ENCODE measurements around the gene LSAMP. TPM values are rescaled to one million over a fixed set of nuclear protein-coding genes. Genes with fewer than 3 reads are reported as not detected.

Gene LSAMP
- total and polyA plus RNA-seq, 2 of the 13 experiments (the other 11 are each of a cell fraction or from before 2014, with no cell fraction given): not detected

DNA sequence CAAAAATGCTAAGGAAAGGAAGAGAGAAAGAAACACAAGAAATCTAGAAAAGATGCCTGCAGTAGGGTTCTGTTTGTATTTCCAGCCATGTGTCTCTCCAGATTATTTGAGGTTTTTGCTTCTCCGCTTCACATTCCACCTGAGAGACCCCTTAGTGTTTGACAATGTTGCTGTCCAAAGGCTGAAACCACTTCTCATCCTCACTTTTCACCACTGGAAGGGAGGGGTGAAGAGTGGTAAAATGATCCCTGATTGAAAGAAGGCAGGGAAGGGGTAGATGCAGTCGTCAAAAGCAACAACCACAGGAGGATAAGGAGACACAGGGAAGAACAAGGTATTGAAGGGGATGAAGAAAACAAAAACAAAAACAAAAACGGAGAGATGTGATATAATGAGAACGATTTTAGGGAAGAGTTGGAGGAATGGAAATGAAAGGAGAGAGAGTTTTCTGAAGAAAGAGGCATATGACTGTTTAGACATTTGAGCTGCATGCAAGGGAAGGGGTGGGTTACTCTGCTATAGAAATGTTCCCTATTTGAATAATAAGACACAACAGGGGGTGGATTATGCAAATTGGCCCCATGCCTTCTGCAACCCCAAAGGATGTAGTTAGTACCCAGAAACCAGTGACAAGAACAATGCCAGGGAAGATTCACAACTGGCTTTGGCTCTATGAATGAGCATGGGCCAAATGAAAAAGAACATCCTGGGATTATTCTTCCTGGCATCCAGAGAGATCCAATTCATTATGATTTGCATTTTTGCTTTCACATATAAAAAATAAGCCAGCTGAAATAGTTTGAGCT, 586.1 kb downstream of the LSAMP start:
- Histone ChIP-seq H3K36me3 (replicated peaks in 1 of 2; ENCODE audit: control insufficient read depth in 1 of 2, insufficient read depth in 2 of 2, low read length in 2 of 2) (no peaks in the 10 kb centered on the region), H3K4me1 (ENCODE audit: insufficient read depth, low read length) (peaks cover 30% of the 10 kb centered on the region), H3K9me3 (ENCODE audit: low read length) (no peaks in the 10 kb centered on the region), H3K4me2 (ENCODE audit: low read depth, low read length) (no peak overlapping the region), H4K20me1 (ENCODE audit: insufficient read depth, low read length) (no peaks in the 10 kb centered on the region), H3K27me3 (ENCODE audit: control insufficient read depth in 1 of 2, insufficient read depth in 2 of 2, low read length in 2 of 2) (no peaks in the 10 kb centered on the region), H2AFZ (ENCODE audit: low read length) (no peak overlapping the region), H3K9ac (ENCODE audit: insufficient read depth, low read depth, low read length) (no peak overlapping the region), H3K4me3 (replicated peaks in 1 of 3; ENCODE audit: insufficient read depth in 1 of 3, low read depth in 2 of 3, low read length in 3 of 3) (no peak overlapping the region), H3K27ac (ENCODE audit: extremely low read length, insufficient read depth, low read length) (no peak overlapping the region), H3K79me2 (ENCODE audit: insufficient read depth, low read length) (no peaks in the 10 kb centered on the region)
- no TSS peak for BruUV-seq (replicated peaks)
- FAIRE-seq (no peak), DNase-seq (ENCODE audit: low spot score) (no peak), ATAC-seq (no peak)
- TF ChIP-seq, protein P1, sequence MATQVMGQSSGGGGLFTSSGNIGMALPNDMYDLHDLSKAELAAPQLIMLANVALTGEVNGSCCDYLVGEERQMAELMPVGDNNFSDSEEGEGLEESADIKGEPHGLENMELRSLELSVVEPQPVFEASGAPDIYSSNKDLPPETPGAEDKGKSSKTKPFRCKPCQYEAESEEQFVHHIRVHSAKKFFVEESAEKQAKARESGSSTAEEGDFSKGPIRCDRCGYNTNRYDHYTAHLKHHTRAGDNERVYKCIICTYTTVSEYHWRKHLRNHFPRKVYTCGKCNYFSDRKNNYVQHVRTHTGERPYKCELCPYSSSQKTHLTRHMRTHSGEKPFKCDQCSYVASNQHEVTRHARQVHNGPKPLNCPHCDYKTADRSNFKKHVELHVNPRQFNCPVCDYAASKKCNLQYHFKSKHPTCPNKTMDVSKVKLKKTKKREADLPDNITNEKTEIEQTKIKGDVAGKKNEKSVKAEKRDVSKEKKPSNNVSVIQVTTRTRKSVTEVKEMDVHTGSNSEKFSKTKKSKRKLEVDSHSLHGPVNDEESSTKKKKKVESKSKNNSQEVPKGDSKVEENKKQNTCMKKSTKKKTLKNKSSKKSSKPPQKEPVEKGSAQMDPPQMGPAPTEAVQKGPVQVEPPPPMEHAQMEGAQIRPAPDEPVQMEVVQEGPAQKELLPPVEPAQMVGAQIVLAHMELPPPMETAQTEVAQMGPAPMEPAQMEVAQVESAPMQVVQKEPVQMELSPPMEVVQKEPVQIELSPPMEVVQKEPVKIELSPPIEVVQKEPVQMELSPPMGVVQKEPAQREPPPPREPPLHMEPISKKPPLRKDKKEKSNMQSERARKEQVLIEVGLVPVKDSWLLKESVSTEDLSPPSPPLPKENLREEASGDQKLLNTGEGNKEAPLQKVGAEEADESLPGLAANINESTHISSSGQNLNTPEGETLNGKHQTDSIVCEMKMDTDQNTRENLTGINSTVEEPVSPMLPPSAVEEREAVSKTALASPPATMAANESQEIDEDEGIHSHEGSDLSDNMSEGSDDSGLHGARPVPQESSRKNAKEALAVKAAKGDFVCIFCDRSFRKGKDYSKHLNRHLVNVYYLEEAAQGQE (IDR thresholded peaks at IDR 0.05; ENCODE audit: borderline replicate concordance in 1 of 2, low read depth in 1 of 2, low read length in 2 of 2): peak; percentile 35 to 94
- TF ChIP-seq MIER2 (CRISPR knock-in tag; IDR thresholded peaks at IDR 0.05) (peak; percentile 93), ISL2 (CRISPR knock-in tag; IDR thresholded peaks at IDR 0.05) (no peak)
- CTCF ChIA-PET (ENCODE audit: low intra/inter-chr PET ratio, low total read pairs): no interaction called here
- 32% methylated on average over 4 of the region's 4 CpGs for WGBS (ENCODE audit: low lambda C conversion rate)
- intact Hi-C loops (cut with micrococcal nuclease; ENCODE audit: unreplicated experiment): no loop called here
- POLR2A ChIA-PET: interaction anchor here (2.2 kb wide), 1 partner anchor 16 kb away, joined by 5 read pairs; no protein-coding TSS in a partner anchor
- in situ Hi-C loops (cut with HindIII; ENCODE audit: extremely low pct_ligation_motif_present, low pct_unique_long_range_greater_than_20kb): no loop called here

All from HepG2 (cell line).